ENCODE measurements around the gene GRM5. TPM values are rescaled to one million over a fixed set of nuclear protein-coding genes. Genes with fewer than 3 reads are reported as not detected.

GRM5 gene
- total and polyA plus RNA-seq, 2 donors (not counting 1 experiment from before 2014, with no cell fraction given) = not detected

DNA sequence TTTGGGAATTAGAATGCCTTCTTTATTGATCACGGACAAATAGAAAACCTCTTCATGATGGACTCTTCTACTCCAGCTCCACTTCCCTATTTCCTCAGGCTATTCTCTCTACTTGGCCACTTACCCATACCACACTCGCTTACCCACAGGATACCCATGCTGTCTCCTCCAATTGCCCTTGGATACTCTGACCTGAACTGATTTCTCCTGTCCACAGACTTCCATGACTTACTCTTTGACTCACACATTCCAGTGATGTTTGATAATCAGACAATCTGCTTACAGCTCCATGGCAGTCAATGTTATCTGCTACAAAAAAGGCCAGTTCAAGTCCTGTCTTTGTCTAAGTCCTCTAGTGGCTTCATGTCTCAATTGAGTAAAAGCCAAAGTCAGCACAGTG lies 436.3 kb downstream of the GRM5 start:
- no peaks in the 10 kb centered on the region for H3K36me3 ChIP-seq (replicated peaks in 1 of 2; ENCODE audit: control extremely low read depth in 1 of 2, control insufficient read depth in 1 of 2, extremely low read depth in 1 of 2, insufficient read depth in 2 of 2, low read length in 1 of 2)
- 88% methylated on average over 1 of the region's 2 CpGs for WGBS (ENCODE audit: insufficient coverage)
- TF ChIP-seq EZH2 (IDR thresholded peaks at IDR 0.05; ENCODE audit: borderline replicate concordance, insufficient read depth, low read depth, low read length, poor library complexity, severe bottlenecking) (no peak), CTCF (IDR thresholded peaks at IDR 0.05) (no peak)
- DNase-seq (no peak), ATAC-seq (ENCODE audit: low read depth) (no peak)
- no peaks in the 10 kb centered on the region for H3K9me3 Mint-ChIP-seq (ENCODE audit: insufficient read depth)
- H3K27me3 Mint-ChIP-seq = no peaks in the 10 kb centered on the region
- no peak overlapping the region for H3K4me3 Mint-ChIP-seq
- H3K79me2 ChIP-seq (ENCODE audit: control insufficient read depth, insufficient read depth, low read length) = no peaks in the 10 kb centered on the region
- no peaks in the 10 kb centered on the region for H3K4me1 Mint-ChIP-seq
- no peak overlapping the region for H3K4me2 ChIP-seq (replicated peaks; ENCODE audit: low read depth, low read length, poor library complexity, severe bottlenecking)
- no peak overlapping the region for H3K27ac ChIP-seq (ENCODE audit: low read length in 2 of 2)
- intact Hi-C loops (cut with micrococcal nuclease) = no loop called here
- H2AFZ ChIP-seq (ENCODE audit: insufficient read depth, low read depth, low read length, poor library complexity, severe bottlenecking) = no peak overlapping the region
- no peaks in the 10 kb centered on the region for H3K9me3 ChIP-seq (ENCODE audit: control extremely low read depth in 1 of 3, control insufficient read depth in 2 of 3, insufficient read depth in 1 of 3, low read length in 2 of 3)
- H3K4me3 ChIP-seq (ENCODE audit: control extremely low read depth in 1 of 5, extremely low read depth in 1 of 5, insufficient read depth in 1 of 5, low read depth in 2 of 5, low read length in 4 of 5) = no peak overlapping the region
- ChIA-PET POLR2A (no interaction called here), CTCF (no interaction called here)
- no peaks in the 10 kb centered on the region for H3K27me3 ChIP-seq (replicated peaks in 1 of 4; ENCODE audit: control extremely low read depth in 1 of 4, control insufficient read depth in 3 of 4, insufficient read depth in 4 of 4, low read length in 3 of 4)
- no peaks in the 10 kb centered on the region for H3K4me1 ChIP-seq (ENCODE audit: control insufficient read depth in 2 of 2, insufficient read depth in 2 of 2, low read length in 2 of 2)
- no peaks in the 10 kb centered on the region for H4K20me1 ChIP-seq (ENCODE audit: control insufficient read depth, insufficient read depth, low read length, poor library complexity, severe bottlenecking)
- no peak overlapping the region for H3K9ac ChIP-seq (ENCODE audit: low read length)
- H3K27ac Mint-ChIP-seq = no peak overlapping the region

DNA sequence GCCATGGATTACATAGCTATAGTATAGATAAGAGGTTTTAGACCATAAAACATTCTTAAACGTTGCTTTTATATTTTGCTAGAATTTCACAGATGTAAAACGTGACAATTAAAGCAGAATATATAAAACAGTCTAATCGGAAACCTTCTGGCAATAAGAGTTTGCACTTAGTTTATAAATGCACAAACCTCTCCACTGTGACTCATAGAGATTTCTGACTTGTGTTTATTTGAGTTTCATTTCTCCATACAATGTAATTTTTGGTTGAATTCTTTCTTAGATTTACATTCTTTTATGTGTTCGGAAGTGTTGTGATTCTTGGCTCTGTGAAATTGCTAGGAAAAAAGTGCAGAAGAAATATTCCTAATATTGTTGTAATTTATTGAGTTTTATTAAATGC lies 439.6 kb downstream of the GRM5 start:
- WGBS (ENCODE audit: insufficient coverage) = no CpG with 5 or more reads among the region's 4 CpGs
- Histone ChIP-seq H3K4me1 (ENCODE audit: control insufficient read depth in 2 of 2, insufficient read depth in 2 of 2, low read length in 2 of 2) (no peaks in the 10 kb centered on the region), H3K4me2 (replicated peaks; ENCODE audit: low read depth, low read length, poor library complexity, severe bottlenecking) (no peak overlapping the region), H3K9ac (ENCODE audit: low read length) (no peak overlapping the region), H3K9me3 (ENCODE audit: control extremely low read depth in 1 of 3, control insufficient read depth in 2 of 3, insufficient read depth in 1 of 3, low read length in 2 of 3) (no peaks in the 10 kb centered on the region), H3K4me3 (ENCODE audit: control extremely low read depth in 1 of 5, extremely low read depth in 1 of 5, insufficient read depth in 1 of 5, low read depth in 2 of 5, low read length in 4 of 5) (no peak overlapping the region), H3K79me2 (ENCODE audit: control insufficient read depth, insufficient read depth, low read length) (no peaks in the 10 kb centered on the region), H3K27me3 (replicated peaks in 1 of 4; ENCODE audit: control extremely low read depth in 1 of 4, control insufficient read depth in 3 of 4, insufficient read depth in 4 of 4, low read length in 3 of 4) (no peaks in the 10 kb centered on the region), H2AFZ (ENCODE audit: insufficient read depth, low read depth, low read length, poor library complexity, severe bottlenecking) (no peak overlapping the region), H3K36me3 (replicated peaks in 1 of 2; ENCODE audit: control extremely low read depth in 1 of 2, control insufficient read depth in 1 of 2, extremely low read depth in 1 of 2, insufficient read depth in 2 of 2, low read length in 1 of 2) (no peaks in the 10 kb centered on the region), H3K27ac (ENCODE audit: low read length in 2 of 2) (no peak overlapping the region), H4K20me1 (ENCODE audit: control insufficient read depth, insufficient read depth, low read length, poor library complexity, severe bottlenecking) (no peaks in the 10 kb centered on the region)
- H3K4me3 Mint-ChIP-seq = no peak overlapping the region
- no peaks in the 10 kb centered on the region for H3K9me3 Mint-ChIP-seq (ENCODE audit: insufficient read depth)
- H3K27ac Mint-ChIP-seq = no peak overlapping the region
- no peak for TF ChIP-seq CTCF (IDR thresholded peaks at IDR 0.05)
- TF ChIP-seq EZH2 (IDR thresholded peaks at IDR 0.05; ENCODE audit: borderline replicate concordance, insufficient read depth, low read depth, low read length, poor library complexity, severe bottlenecking) = no peak
- ATAC-seq (ENCODE audit: low read depth) (no peak), DNase-seq (no peak)
- intact Hi-C loops (cut with micrococcal nuclease) = no loop called here
- no peaks in the 10 kb centered on the region for H3K4me1 Mint-ChIP-seq
- no peaks in the 10 kb centered on the region for H3K27me3 Mint-ChIP-seq
- ChIA-PET CTCF (no interaction called here), POLR2A (no interaction called here)
